NAMALWA (cell line): ENCODE data around the gene KRTAP10-10.
"Not testable (repeated sequence)": the region's sequence is repeated elsewhere in the genome, so short reads cannot be mapped to it uniquely, and the experiment has no call there.

Source experiments
- DNase-seq: peaks from one replicate; pipeline ENCODE4 v3.0.0-alpha.2; 2015; ENCODE audit warnings: low spot score

The KRTAP10-10 gene

DNA sequence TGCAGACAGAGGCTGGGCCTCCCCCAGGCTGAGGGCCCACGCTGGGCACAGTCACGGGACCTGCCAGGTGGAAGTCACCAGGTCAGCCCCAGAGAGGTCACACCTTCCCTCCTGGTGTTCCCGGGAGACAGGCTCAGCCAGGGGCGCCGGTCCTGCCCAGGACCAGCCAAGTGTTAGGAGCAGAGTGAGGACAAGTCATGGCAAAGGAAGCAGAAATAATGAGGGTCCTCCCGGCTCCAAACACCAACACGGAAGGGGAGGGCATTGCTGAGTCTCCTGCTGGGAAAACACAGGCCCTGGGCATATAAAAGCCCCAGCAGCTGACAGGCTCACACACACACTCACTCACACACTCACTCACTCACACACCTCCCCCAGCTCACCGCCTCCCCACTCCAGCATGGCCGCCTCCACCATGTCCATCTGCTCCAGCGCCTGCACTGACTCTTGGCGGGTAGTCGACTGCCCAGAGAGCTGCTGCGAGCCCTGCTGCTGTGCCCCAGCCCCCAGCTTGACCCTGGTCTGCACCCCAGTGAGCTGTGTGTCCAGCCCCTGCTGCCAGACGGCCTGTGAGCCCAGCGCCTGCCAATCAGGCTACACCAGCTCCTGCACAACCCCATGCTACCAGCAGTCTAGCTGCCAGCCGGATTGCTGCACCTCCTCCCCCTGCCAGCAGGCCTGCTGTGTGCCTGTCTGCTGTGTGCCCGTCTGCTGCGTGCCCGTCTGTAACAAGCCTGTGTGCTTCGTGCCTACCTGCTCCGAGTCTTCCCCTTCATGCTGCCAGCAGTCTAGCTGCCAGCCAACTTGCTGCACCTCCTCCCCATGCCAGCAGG, at the start of gene KRTAP10-10:
TSS of gene KRTAP10-10 (plus strand) at position 339 of the 833 bp plus-strand sequence. CDS start at position 401, 62 bp downstream.
- DNase-seq: no peak

- no peak for DNase-seq
These were observed 48.1 kb upstream of the KRTAP10-10 start for GRCh38 chr21:44589094-44589493.

DNA sequence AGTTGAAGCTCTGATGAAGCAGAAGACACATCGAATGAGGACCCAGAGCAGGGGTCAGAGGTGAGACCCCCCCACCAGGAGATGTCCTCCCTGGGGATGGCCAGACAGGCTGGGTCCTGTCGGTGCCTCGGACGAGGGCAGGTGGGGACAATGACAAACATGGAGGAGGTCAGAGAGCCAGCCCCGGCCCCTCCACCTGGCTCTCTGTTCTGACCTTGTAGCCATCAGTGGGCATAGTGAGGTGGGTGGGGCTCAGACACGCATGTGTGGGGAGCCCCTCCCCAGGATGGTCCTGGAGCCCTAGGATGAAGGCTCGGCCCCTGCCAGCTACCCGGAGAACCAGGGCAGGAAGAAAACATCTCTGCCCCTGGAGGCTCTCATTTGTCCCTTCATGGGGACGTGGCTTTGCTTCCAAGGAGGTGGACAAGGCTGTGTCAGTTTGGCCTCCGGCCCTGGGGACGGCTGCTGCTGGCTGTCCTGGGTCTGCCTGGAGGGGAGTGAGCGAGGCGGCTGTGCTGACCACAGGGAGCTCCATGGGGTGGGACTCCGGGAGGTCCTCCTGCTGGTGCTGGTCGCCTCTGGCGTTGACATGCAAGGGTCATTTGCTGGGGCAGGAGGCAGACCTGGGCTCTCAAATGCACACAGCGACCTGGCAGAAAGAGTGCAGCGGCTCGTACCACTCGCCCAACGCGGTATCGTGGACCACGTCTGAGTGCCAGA, 47.4 kb upstream of the KRTAP10-10 start:
- no peak for DNase-seq

- no peak for DNase-seq
These were observed 46.8 kb upstream of the KRTAP10-10 start for GRCh38 chr21:44590311-44590721.

GRCh38 chr21:44590897-44591800, 46.0 kb upstream of the KRTAP10-10 start:
- not testable (repeated sequence) for DNase-seq

- not testable (repeated sequence) for DNase-seq
These were observed 45.4 kb upstream of the KRTAP10-10 start for GRCh38 chr21:44591801-44592130.

GRCh38 chr21:44592446-44593311, 44.5 kb upstream of the KRTAP10-10 start, which contains the start of gene KRTAP10-6:
KRTAP10-6 (minus strand) TSS chr21:44592505; CDS start chr21:44592484, 21 bp downstream.
- no peak for DNase-seq

DNA sequence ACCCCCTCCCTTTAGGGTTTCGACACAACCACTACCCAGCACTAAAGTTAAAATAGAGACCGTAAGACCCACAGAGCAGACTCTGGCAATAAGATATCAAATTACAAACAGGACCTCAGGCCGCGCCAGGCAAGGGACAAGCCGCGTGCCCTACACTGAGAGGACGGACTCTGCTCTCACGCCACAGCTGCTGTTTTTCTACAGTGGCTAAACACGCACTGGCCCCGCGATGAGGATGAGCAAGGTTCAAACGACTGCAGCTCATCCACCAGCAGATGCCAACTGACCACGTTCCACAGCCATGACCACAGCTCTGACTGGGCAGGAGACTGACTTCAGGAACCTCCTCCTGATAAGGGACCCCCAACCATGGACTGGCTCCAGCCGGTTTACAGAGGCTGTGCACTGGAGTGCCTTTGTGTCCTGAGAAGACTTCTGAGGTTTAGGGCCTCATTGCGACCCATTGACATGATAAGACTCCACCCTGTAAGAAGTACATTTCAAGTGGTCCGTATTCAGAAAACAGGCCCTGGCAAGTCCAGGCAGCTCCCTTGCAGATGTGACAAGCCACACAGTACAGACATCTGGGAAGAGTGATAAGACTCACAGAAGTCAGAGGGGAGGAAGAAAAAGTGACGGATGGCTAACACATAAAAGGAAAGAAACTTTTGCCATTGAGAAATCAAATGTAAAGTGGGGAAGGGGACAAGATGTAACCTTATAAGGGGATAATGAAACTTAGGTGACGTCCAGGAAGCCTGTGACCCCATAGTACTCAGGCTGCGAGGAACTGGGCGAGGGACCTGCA, 43.4 kb upstream of the KRTAP10-10 start:
- no peak for DNase-seq

- no peak for DNase-seq
These were observed 42.7 kb upstream of the KRTAP10-10 start for GRCh38 chr21:44594406-44594916.

GRCh38 chr21:44595524-44595923, 41.6 kb upstream of the KRTAP10-10 start:
- no peak for DNase-seq

DNA sequence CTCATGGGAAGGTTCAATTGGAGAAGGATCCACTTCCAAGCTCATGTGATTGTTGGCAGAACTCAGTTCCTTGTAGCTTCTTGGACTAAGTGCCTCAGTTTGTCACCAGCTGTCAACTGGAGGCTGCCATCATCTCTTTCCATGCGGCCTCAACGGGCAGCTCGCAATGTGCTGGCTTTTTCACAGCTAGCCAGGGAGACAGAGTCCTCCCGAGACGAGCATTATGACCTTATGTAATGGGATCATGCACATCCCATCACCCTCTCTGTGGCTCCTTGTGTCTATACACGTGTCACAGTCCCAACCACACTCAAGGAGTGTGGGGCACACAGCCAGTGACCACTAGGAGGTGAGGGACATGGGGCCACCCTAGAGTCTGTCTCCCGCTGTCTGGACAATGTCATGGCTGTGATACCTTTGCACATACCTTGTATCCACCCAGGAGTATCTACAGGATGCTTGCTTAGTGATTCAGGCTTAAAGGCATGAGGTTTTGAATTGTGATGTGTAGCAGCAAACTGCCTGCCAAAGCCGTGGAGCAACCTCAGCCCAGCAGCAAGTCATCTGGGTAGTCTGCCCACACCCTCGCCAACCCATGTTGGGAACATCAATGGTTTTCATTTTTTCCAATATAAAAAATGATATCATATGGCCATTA, 41.0 kb upstream of the KRTAP10-10 start:
- DNase-seq: no peak

GRCh38 chr21:44598061-44598460, 39.1 kb upstream of the KRTAP10-10 start:
- no peak for DNase-seq

GRCh38 chr21:44599264-44600029, 37.7 kb upstream of the KRTAP10-10 start:
- no peak for DNase-seq

DNA sequence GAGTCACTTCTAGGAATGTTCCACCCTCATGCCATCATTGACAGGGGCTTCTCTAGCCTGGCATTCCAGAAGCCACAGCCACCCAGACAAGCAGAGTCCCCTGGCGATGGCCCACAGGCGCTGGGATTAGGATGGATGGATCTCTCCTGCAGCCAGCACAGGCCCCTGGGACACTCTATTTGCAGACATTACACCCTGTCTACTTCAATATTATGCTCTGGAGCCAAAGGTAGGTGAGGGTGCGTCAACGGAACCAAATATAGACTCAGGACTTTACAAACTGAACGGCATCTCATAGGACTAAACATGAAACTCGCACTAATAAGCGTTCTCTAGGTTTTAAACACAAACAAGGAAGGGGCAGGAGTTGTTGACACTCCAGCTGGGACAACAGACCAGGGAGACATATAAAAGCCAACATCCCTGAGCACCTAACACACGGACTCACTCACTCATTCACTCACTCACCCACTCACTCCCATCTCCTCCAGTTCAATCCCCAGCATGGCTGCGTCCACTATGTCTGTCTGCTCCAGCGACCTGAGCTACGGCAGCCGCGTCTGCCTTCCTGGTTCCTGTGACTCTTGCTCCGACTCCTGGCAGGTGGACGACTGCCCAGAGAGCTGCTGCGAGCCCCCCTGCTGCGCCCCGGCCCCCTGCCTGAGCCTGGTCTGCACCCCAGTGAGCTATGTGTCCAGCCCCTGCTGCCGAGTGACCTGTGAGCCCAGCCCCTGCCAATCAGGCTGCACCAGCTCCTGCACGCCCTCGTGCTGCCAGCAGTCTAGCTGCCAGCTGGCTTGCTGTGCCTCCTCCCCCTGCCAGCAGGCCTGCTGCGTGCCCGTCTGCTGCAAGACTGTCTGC, 36.8 kb upstream of the KRTAP10-10 start, which contains the start of gene KRTAP10-7:
TSS of gene KRTAP10-7 (plus strand) at position 480 of the 861 bp plus-strand sequence. CDS start at position 505, 25 bp downstream.
- not testable (repeated sequence) for DNase-seq

- DNase-seq: peak; percentile 9
These were observed 36.1 kb upstream of the KRTAP10-10 start for GRCh38 chr21:44601091-44601490.

GRCh38 chr21:44601596-44602462, 35.3 kb upstream of the KRTAP10-10 start:
- no peak for DNase-seq

- DNase-seq: no peak
These were observed 34.7 kb upstream of the KRTAP10-10 start for GRCh38 chr21:44602463-44602850.
